IgD-negative memory B cell (primary cell): ENCODE data around the gene PMS1. TPM values are rescaled to one million over a fixed set of nuclear protein-coding genes. Genes with fewer than 3 reads are reported as not detected.
"Not testable (repeated sequence)": the region's sequence is repeated elsewhere in the genome, so short reads cannot be mapped to it uniquely, and the experiment has no call there.

ENCODE experiments used
- H3K27ac Mint-ChIP-seq, 3 donors: one replicate each; pipeline ENCODE4 v1.8.0; 2020 to 2022; ENCODE audit warnings: mild to moderate bottlenecking in 3 of 3, mixed read lengths in 3 of 3, moderate library complexity in 1 of 3
- H3K27me3 Mint-ChIP-seq: one replicate; pipeline ENCODE4 v1.8.0; 2021; ENCODE audit warnings: mixed read lengths
- H3K36me3 Mint-ChIP-seq: one replicate; pipeline ENCODE4 v1.8.0; 2020; ENCODE audit warnings: mild to moderate bottlenecking, mixed read lengths
- H3K4me1 Mint-ChIP-seq, 3 donors: one replicate each; pipeline ENCODE4 v1.8.0; 2020 to 2022; ENCODE audit warnings: mixed read lengths in 3 of 3, mild to moderate bottlenecking in 1 of 3
- H3K4me3 Mint-ChIP-seq, 4 donors: one replicate each; pipeline ENCODE4 v1.8.0; 2020 to 2022; ENCODE audit warnings: mild to moderate bottlenecking in 4 of 4, mixed read lengths in 4 of 4, moderate library complexity in 3 of 4
- H3K9me3 Mint-ChIP-seq, 3 donors: one replicate each; pipeline ENCODE4 v1.8.0; 2020 to 2021; ENCODE audit warnings: mixed read lengths in 3 of 3, mild to moderate bottlenecking in 1 of 3
- polyA plus RNA-seq: library from polyadenylated mRNA; unstranded; fragments of 300-500 nt; fragmentation: Illumina TruSeq; gene quantifications from one replicate; pipeline ENCODE4 v1.2.3, GENCODE V29; 2021

The PMS1 gene
- 20.1 TPM for polyA plus RNA-seq

DNA sequence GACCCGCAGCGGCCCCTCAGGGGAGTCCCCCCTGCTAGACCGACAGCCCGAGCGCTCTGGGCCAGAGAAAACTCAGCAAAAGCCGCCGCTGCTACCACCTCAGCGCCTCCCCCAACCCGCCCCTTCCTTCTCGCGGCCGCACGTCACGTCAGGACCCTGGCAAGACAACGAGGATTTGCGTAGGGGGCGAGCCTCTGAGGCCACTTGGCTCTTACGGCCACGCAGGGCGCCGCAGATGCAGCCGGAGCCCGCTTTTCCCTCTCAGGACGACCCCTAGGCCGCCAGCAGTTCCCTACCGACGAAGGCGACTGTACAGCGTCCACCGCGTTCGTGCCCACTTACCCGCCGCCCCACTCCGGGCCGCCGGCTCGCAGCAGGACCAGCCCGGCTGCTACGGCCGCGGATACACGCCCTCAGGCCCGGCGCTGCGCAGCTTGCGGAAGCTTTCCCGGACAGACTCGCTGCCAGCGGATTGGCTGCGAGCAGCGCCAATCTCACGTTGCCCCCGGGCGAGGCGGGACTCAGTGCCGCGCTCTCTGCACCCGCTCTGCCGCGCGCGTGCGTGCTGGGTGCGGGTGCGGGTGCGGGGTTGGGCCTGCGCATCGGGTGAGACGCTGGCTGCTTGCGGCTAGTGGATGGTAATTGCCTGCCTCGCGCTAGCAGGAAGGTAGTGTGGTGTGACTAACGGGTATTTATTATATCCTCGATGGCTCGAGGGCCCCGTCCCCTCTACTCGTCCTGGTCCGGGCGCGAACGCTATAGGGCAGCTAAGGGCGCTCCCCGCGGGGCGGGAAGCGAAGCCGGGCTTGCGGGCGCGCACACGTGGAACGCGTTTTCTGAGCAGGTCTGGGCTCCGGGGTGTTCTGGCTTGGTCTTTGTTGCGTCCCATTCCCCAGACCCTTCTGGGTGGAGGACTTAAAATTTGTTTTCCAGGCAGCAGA lies at the start of gene PMS1, which contains the start of gene ORMDL1:
PMS1 (plus strand) TSS at position 524 of the 941 bp plus-strand sequence. CDS start 7,360 bp downstream, outside the sequence.
ORMDL1 (minus strand) TSS at position 413 of the 941 bp plus-strand sequence. CDS start 1,744 bp downstream, outside the sequence.
- Mint-ChIP-seq H3K36me3 (peaks cover 7% of the 10 kb centered on the region), H3K27me3 (no peaks in the 10 kb centered on the region)

DNA sequence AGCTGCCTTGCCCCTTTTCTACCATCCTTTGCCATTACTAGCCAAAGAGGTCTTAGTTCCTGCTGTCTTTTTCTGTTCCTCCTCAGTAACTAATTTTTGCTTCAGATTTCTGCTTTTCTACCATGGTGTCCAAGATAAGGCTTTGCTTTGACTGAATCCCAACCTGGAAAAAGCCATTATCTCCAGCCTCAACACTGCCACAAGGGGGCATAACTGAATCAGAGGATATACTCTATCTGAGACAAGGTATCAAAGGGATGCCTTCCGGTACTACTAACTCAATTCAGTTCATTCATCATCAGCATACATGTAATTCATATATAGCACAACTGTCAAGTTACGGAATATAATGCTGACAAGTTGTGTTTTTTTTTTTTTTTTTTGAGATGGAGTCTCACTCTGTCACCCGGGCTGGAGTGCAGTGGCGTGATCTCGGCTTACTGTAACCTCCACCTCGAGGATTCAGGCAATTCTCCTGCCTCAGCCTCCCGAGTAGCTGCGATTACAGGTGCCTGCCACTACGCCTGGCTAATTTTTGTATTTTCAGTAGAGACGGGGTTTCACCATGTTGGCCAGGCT lies 33.1 kb upstream of the PMS1 start:
- Mint-ChIP-seq H3K9me3 (no peaks in the 10 kb centered on the region), H3K36me3 (peaks cover 3% of the 10 kb centered on the region), H3K4me1 (peaks cover 0 to 2% (median 1%) of the 10 kb centered on the region in 3 donors), H3K27ac (no peak overlapping the region), H3K27me3 (no peaks in the 10 kb centered on the region), H3K4me3 (no peak overlapping the region)

More for the DNA sequence above, at the start of gene PMS1, which contains the start of gene ORMDL1:
- Mint-ChIP-seq H3K9me3 (no peaks in the 10 kb centered on the region), H3K4me1 (peaks cover 32 to 42% (median 42%) of the 10 kb centered on the region in 3 donors), H3K4me3 (peak within 1 kb of the TSS; percentile 90 to 98 (median 97)), H3K27ac (peak within 1 kb of the TSS; percentile 96 to 98 (median 97))

DNA sequence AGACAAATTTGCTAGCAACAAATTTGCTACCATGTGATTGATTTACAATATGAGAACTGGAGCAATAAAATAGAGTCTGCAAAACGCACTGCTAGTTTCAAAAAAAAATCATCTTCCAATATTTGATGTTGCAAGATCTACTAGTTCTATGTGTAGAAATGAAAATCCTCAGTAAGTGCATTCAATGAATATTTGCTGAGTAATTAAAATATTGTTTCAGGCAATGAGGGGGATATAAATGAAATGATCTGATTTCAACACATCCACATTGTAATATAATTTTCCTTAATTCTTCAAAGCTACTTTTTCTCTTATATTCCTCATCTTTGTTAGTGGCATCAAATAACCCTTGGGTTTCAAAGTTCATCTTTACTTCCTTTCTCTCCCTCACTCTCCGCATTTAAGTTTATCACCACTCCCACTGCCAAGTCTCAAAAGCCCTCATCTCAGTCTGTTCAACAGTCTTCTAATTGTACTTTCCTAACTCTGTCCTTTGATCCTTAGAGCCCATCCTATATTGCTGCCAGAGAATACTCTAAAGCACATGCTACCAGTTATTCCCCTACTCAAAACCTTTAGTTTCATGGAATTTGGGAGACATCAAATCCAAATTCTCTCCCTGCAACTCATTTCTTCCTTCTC lies 27.8 kb upstream of the PMS1 start:
- no peak overlapping the region for H3K4me3 Mint-ChIP-seq
- peaks cover 2 to 4% (median 4%) of the 10 kb centered on the region in 3 donors for H3K4me1 Mint-ChIP-seq
- no peaks in the 10 kb centered on the region for H3K27me3 Mint-ChIP-seq
- H3K27ac Mint-ChIP-seq, result no peak overlapping the region
- no peaks in the 10 kb centered on the region for H3K36me3 Mint-ChIP-seq
- H3K9me3 Mint-ChIP-seq, result no peaks in the 10 kb centered on the region

GRCh38 chr2:189760154-189760553 lies 24.1 kb upstream of the PMS1 start:
- H3K4me1 Mint-ChIP-seq, H3K27me3 Mint-ChIP-seq, H3K36me3 Mint-ChIP-seq, H3K9me3 Mint-ChIP-seq, H3K27ac Mint-ChIP-seq, H3K4me3 Mint-ChIP-seq: not testable (repeated sequence)

DNA sequence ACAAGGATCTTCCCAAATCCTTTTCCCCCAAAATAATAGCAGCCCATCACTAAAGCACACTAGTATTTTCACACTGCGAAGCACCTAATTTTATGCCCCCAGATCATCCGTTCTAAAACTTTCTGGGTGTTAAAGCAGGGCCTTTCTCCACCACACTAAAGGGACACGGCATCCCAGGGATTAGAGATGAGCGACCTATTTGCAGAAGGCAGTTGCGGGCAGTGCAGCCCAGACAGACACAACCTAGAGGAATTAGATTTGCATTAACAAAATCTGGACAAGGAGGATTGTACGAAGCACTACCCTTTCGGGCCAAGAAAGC lies 22.1 kb upstream of the PMS1 start:
- Mint-ChIP-seq H3K9me3 (no peaks in the 10 kb centered on the region), H3K27ac (peak overlapping the region; percentile 95 to 99 (median 97)), H3K4me1 (peaks cover 7 to 9% (median 8%) of the 10 kb centered on the region in 3 donors), H3K27me3 (no peaks in the 10 kb centered on the region), H3K36me3 (peaks cover 2% of the 10 kb centered on the region), H3K4me3 (peak overlapping the region; percentile 91 to 98 (median 98))

DNA sequence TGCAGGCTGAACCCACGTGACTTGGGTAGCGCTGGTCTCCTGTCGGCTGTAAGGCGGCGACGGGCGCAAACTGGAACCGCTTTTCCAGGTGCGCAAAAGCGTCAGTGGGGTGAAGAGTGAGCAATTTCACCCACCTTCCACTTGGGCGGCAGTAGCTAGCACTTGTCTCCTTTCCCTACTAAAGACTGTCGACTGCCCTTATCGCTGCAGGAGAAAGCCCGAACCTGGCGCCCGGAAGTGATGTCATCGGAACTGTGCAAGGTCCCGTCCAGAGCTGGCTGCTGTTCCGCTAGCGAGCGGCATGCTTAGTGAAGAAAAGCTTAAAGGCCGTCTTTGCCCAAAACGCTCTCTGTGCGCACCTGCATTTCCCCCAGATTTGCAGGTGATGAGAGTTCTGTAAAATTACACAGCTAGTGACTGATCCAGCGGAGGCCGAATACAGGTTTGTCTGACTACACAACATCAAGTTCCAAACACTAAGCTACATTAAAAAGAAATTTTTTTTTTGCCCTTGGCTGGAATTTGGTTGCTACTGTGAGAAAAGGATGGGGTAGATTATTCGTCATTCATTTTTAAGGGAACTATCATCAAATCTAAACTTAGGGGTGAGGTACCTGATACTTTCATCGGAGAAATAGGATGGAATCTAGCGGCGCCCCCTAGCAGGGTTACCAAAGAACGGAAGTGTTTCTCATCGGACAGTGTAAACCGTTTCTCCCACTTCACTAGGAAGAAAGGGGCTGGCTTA lies 21.5 kb upstream of the PMS1 start, which contains the start of gene OSGEPL1:
OSGEPL1 (minus strand) TSS at position 242 of the 748 bp plus-strand sequence. CDS start 1,152 bp downstream, outside the sequence.
- peak within 1 kb of the TSS; percentile 91 to 98 (median 98) for H3K4me3 Mint-ChIP-seq
- peaks cover 2% of the 10 kb centered on the region for H3K36me3 Mint-ChIP-seq
- H3K9me3 Mint-ChIP-seq, result no peaks in the 10 kb centered on the region
- H3K4me1 Mint-ChIP-seq, result peaks cover 7 to 9% (median 7%) of the 10 kb centered on the region in 3 donors
- peak within 1 kb of the TSS; percentile 95 to 99 (median 97) for H3K27ac Mint-ChIP-seq
- no peaks in the 10 kb centered on the region for H3K27me3 Mint-ChIP-seq

- H3K27me3 Mint-ChIP-seq, result no peaks in the 10 kb centered on the region
- peaks cover 2% of the 10 kb centered on the region for H3K36me3 Mint-ChIP-seq
- H3K9me3 Mint-ChIP-seq, result no peaks in the 10 kb centered on the region
- peak overlapping the region in 2 of 4 donors; percentile 97 to 98 for H3K4me3 Mint-ChIP-seq
- H3K27ac Mint-ChIP-seq, result peak overlapping the region in 1 of 3 donors; percentile 97
- peaks cover 5 to 8% (median 7%) of the 10 kb centered on the region in 3 donors for H3K4me1 Mint-ChIP-seq
Observed at GRCh38 chr2:189763908-189764661, 20.2 kb upstream of the PMS1 start.

DNA sequence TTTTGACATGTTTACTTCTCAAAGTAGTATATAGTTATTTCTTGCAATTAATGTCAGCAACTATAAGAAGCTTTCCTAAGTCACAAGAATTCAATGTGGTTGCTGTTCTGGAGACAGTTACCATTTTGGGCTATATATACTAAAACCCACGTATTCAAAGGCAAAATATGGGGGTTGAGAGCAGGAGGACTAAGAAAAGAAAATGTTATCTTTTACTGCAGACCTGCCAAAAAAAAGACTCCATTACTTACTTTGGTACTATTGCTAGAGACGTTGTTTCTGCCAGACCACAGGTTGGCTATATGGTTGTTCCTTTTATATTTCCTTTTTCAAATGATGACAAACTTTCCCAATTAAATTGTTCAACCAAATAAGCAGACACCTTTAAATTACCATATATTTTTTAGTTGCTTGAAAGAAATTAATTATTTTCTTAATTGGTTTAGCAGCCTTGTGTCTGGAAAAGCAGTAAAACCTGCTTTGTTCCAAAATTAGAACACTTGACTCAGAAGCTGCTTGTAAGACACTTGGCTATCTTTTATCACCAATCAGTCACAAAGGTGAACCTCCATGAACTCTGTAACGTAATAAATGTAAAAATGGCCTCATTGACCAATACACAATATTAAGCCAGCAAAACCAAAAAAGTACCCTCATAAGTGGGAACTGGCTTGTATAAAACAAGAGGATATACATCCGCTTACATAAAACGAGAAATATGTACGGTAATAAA lies 13.5 kb upstream of the PMS1 start:
- Mint-ChIP-seq H3K36me3 (no peaks in the 10 kb centered on the region), H3K27me3 (no peaks in the 10 kb centered on the region), H3K9me3 (no peaks in the 10 kb centered on the region), H3K4me3 (no peak overlapping the region), H3K27ac (no peak overlapping the region), H3K4me1 (no peaks in the 10 kb centered on the region)

GRCh38 chr2:189772212-189772611 lies 12.0 kb upstream of the PMS1 start:
- no peaks in the 10 kb centered on the region for H3K36me3 Mint-ChIP-seq
- no peak overlapping the region for H3K4me3 Mint-ChIP-seq
- H3K27ac Mint-ChIP-seq, result no peak overlapping the region
- no peaks in the 10 kb centered on the region for H3K9me3 Mint-ChIP-seq
- H3K4me1 Mint-ChIP-seq, result peaks cover 0 to 7% (median 0%) of the 10 kb centered on the region in 3 donors
- no peaks in the 10 kb centered on the region for H3K27me3 Mint-ChIP-seq

DNA sequence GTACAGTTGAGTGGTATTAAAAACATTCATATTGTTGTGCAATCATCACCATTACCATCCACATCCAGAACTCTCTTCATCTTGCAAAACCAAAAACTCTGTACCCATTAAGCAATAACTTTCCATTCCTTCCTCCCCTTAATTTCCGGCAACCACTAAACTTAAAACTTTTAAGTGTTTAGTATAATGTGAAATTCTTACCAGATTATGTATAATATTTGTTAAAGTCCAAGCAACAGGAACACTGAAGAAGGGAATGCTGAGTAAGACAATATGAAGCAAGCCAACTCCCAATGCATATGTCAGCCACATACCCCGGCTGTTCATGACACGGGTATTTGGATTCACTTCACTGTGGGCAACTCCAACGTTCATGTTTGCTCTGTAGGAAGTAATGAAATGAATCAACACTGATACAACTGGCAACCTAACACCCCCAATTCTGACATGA lies 2.0 kb upstream of the PMS1 start:
- peak overlapping the region in 3 of 4 donors; percentile 25 to 97 (median 68) for H3K4me3 Mint-ChIP-seq
- no peaks in the 10 kb centered on the region for H3K27me3 Mint-ChIP-seq
- peaks cover 7% of the 10 kb centered on the region for H3K36me3 Mint-ChIP-seq
- H3K9me3 Mint-ChIP-seq, result no peaks in the 10 kb centered on the region
- peak overlapping the region in 2 of 3 donors; percentile 96 to 98 for H3K27ac Mint-ChIP-seq
- H3K4me1 Mint-ChIP-seq, result peaks cover 30 to 40% (median 37%) of the 10 kb centered on the region in 3 donors

DNA sequence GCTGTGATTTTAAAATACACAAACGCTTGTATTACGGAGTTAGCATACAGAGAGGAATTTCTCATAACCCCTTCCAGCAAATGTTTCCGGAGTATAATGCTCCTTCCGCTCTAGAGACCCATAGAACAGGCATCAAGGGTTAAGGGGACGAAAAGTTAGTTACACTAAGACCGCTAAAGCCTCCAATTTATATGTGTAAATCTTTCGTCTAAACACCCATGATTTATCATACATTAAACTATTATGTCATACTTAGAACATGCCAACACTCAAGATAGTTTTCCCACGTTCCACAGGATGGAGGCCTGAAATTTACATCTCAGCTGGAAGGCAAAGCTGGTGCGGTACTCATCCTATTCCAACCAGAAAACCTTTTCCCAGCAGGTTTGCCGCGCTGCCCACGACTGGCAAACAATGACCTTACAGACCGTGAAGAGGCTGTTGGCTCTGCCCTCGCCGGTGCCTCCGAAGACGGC lies 761 bp upstream of the PMS1 start:
- peak overlapping the region; percentile 90 to 98 (median 97) for H3K4me3 Mint-ChIP-seq
- H3K9me3 Mint-ChIP-seq, result no peaks in the 10 kb centered on the region
- H3K27me3 Mint-ChIP-seq, result no peaks in the 10 kb centered on the region
- H3K36me3 Mint-ChIP-seq, result peaks cover 7% of the 10 kb centered on the region
- peak overlapping the region; percentile 96 to 98 (median 97) for H3K27ac Mint-ChIP-seq
- peaks cover 32 to 42% (median 42%) of the 10 kb centered on the region in 3 donors for H3K4me1 Mint-ChIP-seq

DNA sequence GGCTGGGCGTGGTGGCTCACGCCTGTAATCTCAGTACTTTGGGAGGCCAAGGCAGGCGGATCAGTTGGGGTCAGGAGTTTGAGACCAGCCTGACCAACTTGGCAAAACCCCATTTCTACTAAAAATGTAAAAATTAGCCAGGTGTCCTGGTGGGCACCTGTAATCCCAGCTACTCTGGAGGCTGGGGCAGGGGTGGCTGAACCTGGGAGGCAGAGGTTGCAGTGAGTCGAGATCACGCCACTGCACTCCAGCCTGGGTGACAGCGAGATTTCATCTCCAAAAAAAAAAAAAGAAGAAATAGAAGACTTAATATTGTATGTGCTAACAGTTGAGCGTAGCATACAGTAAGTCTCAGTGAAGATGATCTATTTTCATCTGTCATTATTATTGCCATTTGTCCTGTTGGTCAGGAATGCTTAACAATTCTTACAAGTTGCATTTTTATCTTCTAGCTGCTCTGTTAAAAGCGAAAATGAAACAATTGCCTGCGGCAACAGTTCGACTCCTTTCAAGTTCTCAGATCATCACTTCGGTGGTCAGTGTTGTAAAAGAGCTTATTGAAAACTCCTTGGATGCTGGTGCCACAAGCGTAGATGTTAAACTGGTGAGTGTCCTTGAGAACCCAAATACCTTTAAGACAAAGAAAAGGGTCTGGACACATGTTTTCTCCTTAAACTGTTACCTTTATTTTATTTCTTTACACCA lies 7.2 kb downstream of the PMS1 start:
- Mint-ChIP-seq H3K4me1 (peaks cover 8 to 14% (median 10%) of the 10 kb centered on the region in 3 donors), H3K4me3 (peak overlapping the region in 2 of 4 donors; percentile 28 to 38), H3K27me3 (no peaks in the 10 kb centered on the region), H3K9me3 (no peaks in the 10 kb centered on the region), H3K36me3 (peaks cover 6% of the 10 kb centered on the region), H3K27ac (no peak overlapping the region)
